Esophagus squamous epithelium (tissue), 5 donors: ENCODE measurements around the gene STK24. TPM values are rescaled to one million over a fixed set of nuclear protein-coding genes. Genes with fewer than 3 reads are reported as not detected.
"Not testable (repeated sequence)": the region's sequence is repeated elsewhere in the genome, so short reads cannot be mapped to it uniquely, and the experiment has no call there.

Experiments
- DNase-seq: peaks from one replicate; lab custom pipeline; 2025; lab: John Stamatoyannopoulos, UW
- H3K27ac ChIP-seq, 4 donors: fragments of 200-600 bp; sonication (generic); one replicate each; pipeline ENCODE4 v1.5.1; 2016 to 2019; ENCODE audit warnings: mild to moderate bottlenecking in 1 of 4
- H3K27me3 ChIP-seq, 4 donors: fragments of 200-600 bp; sonication (generic); 1 replicate in 3 of 4; 2 replicates in 1 of 4; pipeline versions ENCODE4 v1.5.1 to v1.6.0; 2017 to 2021; ENCODE audit warnings: antibody characterized with exemption in 1 of 4
- H3K36me3 ChIP-seq, 3 donors: fragments of 200-600 bp; sonication (generic); one replicate each; pipeline ENCODE4 v1.5.1; 2016 to 2019
- H3K4me1 ChIP-seq, 3 donors: fragments of 200-600 bp; sonication (generic); one replicate each; pipeline ENCODE4 v1.5.1; 2017 to 2019
- H3K4me3 ChIP-seq, 4 donors: fragments of 200-600 bp; sonication (generic); 1 replicate in 3 of 4; 2 replicates in 1 of 4; pipeline ENCODE4 v1.5.1; 2016 to 2019; ENCODE audit warnings: mild to moderate bottlenecking in 2 of 4, moderate library complexity in 1 of 4
- H3K9me3 ChIP-seq, 3 donors: fragments of 200-600 bp; sonication (generic); one replicate each; pipeline ENCODE4 v1.5.1; 2016 to 2019
- POLR2A ChIP-seq, 4 donors: fragments of 450-650 bp; IDR thresholded peaks; one replicate each; pipeline ENCODE4 v1.6.1; 2017; ENCODE audit warnings: antibody characterized with exemption in 4 of 4, mild to moderate bottlenecking in 4 of 4, moderate library complexity in 3 of 4
- WGBS, 2 donors: methylation state at CpG; one replicate each; pipeline ENCODE4 v1.1.5; 2018; 5-methylcytosine and 5-hydroxymethylcytosine counted together
- intact Hi-C: fragments of 100-400 bp; cut with DNase I; formaldehyde crosslinking; loops from one replicate; pipeline ENCODE4 v1.15.0; 2022
- total RNA-seq, 4 donors: library from RNA; depleted of rRNA; stranded (reverse); fragments of >200 nt; gene quantifications; one replicate each; pipeline ENCODE4 v1.1.0, GENCODE V29; 2016
- TF ChIP-seq, protein P1 (sequence below), 6 experiments: fragments of 450-650 bp in 4 of 6; fragments of 200-600 bp in 2 of 6; sonication (generic) in 2 of 6; IDR thresholded peaks; one replicate each; pipeline ENCODE4 v1.5.1; 2016 to 2019; ENCODE audit warnings: antibody characterized with exemption in 6 of 6, mild to moderate bottlenecking in 4 of 6, moderate library complexity in 4 of 6
- donor health status: DM: yes; HTN: yes; CAD: no.

Gene STK24
- 100 to 1,000 TPM; 119 to 156 (median 130) TPM for total RNA-seq

DNA sequence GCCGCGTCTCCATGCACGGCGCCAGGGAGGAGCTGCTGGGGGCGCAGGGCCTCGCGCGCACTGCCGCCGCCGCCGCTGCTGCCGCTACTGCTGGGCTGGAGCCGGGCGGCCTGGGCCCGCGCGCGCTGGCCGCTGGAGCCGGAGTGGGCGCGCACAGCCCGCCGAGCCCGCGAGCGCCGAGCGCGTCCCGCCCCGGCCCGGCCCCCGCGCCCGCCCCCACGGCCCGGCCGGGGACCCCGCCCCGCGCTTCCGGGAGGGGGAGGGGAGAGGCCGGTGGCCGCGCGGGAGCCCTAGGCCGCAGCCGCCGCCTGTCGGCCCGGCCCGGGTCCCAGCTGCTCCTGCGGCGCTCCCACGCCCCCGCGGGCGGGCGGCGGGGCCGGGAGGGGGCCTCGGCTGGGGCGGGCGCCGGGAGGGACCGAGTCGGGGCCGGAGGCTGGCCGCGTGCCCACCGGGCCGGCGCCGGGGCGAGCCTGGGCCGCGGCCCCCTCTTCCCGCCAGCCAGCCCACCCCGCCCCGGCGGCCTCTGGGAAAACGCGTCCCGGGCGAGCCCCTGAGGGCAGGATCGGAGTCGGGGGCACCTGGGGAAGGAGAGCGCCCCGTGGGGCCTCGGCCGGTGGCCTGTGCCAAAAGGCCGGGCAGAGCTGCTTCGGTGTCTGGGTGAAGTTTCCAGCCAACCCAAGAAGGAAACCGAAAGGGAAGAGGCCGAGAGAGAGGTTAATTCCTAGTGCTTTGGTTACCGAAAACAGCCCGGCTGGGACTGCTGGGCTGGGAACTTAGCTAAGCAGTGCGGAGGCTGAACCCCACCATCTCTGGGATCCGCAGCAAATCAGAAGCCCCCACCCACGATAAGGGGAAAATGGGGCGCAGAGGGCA lies at the start of gene STK24:
TSS of gene STK24 (minus strand) at position 145 of the 873 bp plus-strand sequence. CDS start 321 bp downstream, outside the sequence.
- Histone ChIP-seq H3K9me3 (no peaks in the 10 kb centered on the region), H3K27ac (peak within 1 kb of the TSS; percentile 96 to 100 (median 99)), H3K4me3 (peak within 1 kb of the TSS; percentile 69 to 99 (median 98)), H3K36me3 (no peaks in the 10 kb centered on the region), H3K4me1 (peaks cover 30 to 62% (median 32%) of the 10 kb centered on the region in 3 donors), H3K27me3 (no peaks in the 10 kb centered on the region)
- WGBS, 2 donors: 1 to 2% methylated on average over 7 to 8 of the region's 103 CpGs
- intact Hi-C loops: loop anchor here (5.0 kb wide), 1 partner anchor 100 kb away; no protein-coding TSS in a partner anchor
- peak in 1 of 4 donors; percentile 54 for TF ChIP-seq POLR2A (IDR thresholded peaks at IDR 0.05)
- TF ChIP-seq, protein P1, sequence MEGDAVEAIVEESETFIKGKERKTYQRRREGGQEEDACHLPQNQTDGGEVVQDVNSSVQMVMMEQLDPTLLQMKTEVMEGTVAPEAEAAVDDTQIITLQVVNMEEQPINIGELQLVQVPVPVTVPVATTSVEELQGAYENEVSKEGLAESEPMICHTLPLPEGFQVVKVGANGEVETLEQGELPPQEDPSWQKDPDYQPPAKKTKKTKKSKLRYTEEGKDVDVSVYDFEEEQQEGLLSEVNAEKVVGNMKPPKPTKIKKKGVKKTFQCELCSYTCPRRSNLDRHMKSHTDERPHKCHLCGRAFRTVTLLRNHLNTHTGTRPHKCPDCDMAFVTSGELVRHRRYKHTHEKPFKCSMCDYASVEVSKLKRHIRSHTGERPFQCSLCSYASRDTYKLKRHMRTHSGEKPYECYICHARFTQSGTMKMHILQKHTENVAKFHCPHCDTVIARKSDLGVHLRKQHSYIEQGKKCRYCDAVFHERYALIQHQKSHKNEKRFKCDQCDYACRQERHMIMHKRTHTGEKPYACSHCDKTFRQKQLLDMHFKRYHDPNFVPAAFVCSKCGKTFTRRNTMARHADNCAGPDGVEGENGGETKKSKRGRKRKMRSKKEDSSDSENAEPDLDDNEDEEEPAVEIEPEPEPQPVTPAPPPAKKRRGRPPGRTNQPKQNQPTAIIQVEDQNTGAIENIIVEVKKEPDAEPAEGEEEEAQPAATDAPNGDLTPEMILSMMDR (IDR thresholded peaks at IDR 0.05): no peak
- no peak for DNase-seq

DNA sequence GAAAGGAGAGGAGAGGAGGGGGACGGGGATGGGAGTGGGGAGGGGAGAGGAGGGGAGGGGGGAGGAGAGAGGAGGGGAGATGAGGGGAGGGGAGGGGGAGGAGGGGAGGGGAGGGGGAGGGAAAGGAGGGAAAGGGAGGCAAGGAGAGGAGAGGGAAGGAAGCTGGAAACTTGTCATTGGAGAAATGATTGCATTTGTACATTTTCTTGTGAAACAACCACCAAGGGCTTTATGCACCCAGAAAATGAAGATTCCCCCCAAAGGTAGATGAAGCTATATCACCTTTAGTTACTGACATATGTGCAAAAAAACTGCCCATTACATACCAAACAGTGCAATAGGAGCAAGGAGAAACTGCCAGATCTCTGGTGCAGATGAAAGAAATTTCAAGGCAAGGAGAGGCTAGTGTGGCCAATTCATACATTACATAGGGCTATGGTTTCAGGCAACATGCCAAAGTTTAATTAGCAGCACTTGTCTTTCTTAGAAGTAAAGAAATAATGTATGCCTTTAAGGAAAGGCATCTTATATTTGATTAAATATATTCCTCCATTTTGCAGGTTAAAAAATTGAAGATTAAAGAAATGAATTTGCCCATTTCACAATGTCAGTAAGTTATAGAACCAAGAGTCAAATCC lies 49.5 kb upstream of the STK24 start:
- intact Hi-C loops: no loop called here
- no peak for DNase-seq
- no peaks in the 10 kb centered on the region for H3K27me3 ChIP-seq
- peaks cover 0 to 25% (median 0%) of the 10 kb centered on the region in 3 donors for H3K4me1 ChIP-seq
- TF ChIP-seq POLR2A (IDR thresholded peaks at IDR 0.05): no peak
- H3K9me3 ChIP-seq: no peaks in the 10 kb centered on the region
- WGBS, 2 donors: no CpG with 5 or more reads among the region's 1 CpG
- H3K36me3 ChIP-seq: no peaks in the 10 kb centered on the region
- H3K27ac ChIP-seq: no peak overlapping the region
- H3K4me3 ChIP-seq: no peak overlapping the region

GRCh38 chr13:98624589-98624988 lies 47.7 kb upstream of the STK24 start:
- H3K27me3 ChIP-seq, intact Hi-C loops, DNase-seq, H3K4me3 ChIP-seq, H3K36me3 ChIP-seq, H3K9me3 ChIP-seq: not testable (repeated sequence)
- Histone ChIP-seq H3K27ac (peak overlapping the region in 3 of 4 donors; percentile 23 to 58 (median 52)), H3K4me1 (peaks cover 0 to 25% (median 0%) of the 10 kb centered on the region in 3 donors)
- 42 to 50% methylated on average over 5 of the region's 5 CpGs for WGBS, 2 donors

DNA sequence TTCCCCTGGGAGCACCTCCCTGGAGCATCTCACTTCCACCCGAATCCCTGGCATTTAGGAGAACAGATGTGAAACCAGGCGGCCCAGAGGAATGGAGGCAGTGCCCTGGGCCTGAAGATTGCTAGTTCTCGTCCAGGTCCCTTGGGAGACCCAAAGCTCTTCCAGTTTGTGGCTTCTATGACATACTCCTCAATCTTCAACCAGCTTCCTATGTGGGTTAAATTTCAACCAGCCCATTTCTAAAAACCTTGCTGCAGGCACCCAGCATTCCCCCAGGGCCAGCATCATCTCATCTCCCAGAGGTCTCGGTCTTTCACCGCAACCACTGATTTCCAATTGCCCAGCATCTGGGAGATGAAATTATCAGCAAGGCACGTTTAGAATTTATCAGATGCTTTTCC lies 46.0 kb upstream of the STK24 start:
- Histone ChIP-seq H3K27ac (no peak overlapping the region), H3K36me3 (no peaks in the 10 kb centered on the region), H3K27me3 (no peaks in the 10 kb centered on the region), H3K4me1 (peaks cover 0 to 25% (median 0%) of the 10 kb centered on the region in 3 donors), H3K4me3 (no peak overlapping the region), H3K9me3 (no peaks in the 10 kb centered on the region)
- TF ChIP-seq, protein P1 (IDR thresholded peaks at IDR 0.05): no peak
- no peak for TF ChIP-seq POLR2A (IDR thresholded peaks at IDR 0.05)
- intact Hi-C loops: no loop called here
- 48 to 81% methylated on average over 4 to 6 of the region's 6 CpGs for WGBS, 2 donors
- DNase-seq: no peak

DNA sequence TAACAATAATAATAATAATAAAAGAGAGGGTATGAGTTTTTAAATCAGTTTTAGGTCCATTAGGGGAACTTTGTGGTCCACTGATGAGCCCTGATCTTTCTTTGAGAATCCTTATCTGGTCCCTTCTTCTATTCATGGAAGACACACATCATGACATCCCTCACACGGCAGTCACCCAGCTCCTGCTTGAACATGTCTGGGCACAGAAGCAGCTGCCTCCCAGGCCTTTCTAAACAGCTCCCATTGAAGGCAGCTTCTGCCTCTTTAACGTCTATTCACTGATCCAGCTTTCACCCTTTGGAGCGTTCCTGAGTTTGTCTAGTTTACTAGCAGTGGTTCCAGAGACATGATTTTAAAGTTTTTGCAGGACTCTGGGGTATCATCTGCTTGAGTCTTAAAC lies 42.6 kb upstream of the STK24 start:
- H3K36me3 ChIP-seq: no peaks in the 10 kb centered on the region
- peaks cover 0 to 12% (median 0%) of the 10 kb centered on the region in 3 donors for H3K4me1 ChIP-seq
- no peak overlapping the region for H3K27ac ChIP-seq
- intact Hi-C loops: no loop called here
- H3K9me3 ChIP-seq: no peaks in the 10 kb centered on the region
- no peaks in the 10 kb centered on the region for H3K27me3 ChIP-seq
- no peak overlapping the region for H3K4me3 ChIP-seq
- TF ChIP-seq POLR2A (IDR thresholded peaks at IDR 0.05): no peak
- WGBS, 2 donors: 41 to 60% methylated on average over 3 of the region's 3 CpGs
- no peak for DNase-seq

- intact Hi-C loops, H3K27ac ChIP-seq, H3K9me3 ChIP-seq, H3K27me3 ChIP-seq, H3K4me1 ChIP-seq, H3K4me3 ChIP-seq, H3K36me3 ChIP-seq, DNase-seq: not testable (repeated sequence)
- WGBS, 2 donors: 76 to 100% methylated on average over 2 of the region's 2 CpGs
These were observed 38.7 kb upstream of the STK24 start for GRCh38 chr13:98615595-98615994.

DNA sequence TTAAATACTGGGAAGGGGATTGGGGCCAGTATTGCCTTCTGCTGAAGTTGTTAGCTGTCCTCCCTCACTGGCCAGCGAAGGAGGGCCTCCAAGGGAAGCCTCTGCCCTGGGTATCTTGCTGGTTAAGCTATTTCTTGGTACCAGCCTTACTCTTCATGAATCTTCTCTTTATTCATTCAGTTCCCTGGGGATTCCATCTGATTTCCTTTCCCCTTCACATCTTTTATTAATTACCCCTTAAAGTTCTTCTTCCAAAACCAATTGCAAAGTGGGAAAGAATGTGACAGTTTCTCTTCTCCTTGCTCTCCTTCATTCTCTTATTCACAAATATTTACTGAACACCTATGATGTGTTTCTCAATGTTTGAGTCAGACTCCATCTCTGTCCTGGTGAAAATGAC lies 36.7 kb upstream of the STK24 start:
- TF ChIP-seq POLR2A (IDR thresholded peaks at IDR 0.05): no peak
- TF ChIP-seq, protein P1 (IDR thresholded peaks at IDR 0.05): no peak
- Histone ChIP-seq H3K27ac (no peak overlapping the region), H3K4me1 (no peaks in the 10 kb centered on the region), H3K36me3 (no peaks in the 10 kb centered on the region), H3K27me3 (no peaks in the 10 kb centered on the region), H3K4me3 (no peak overlapping the region), H3K9me3 (no peaks in the 10 kb centered on the region)
- WGBS, 2 donors: 79 to 80% methylated on average over 1 of the region's 1 CpG
- intact Hi-C loops: no loop called here
- DNase-seq: no peak
